ENCODE data around the gene AUH.

DNA sequence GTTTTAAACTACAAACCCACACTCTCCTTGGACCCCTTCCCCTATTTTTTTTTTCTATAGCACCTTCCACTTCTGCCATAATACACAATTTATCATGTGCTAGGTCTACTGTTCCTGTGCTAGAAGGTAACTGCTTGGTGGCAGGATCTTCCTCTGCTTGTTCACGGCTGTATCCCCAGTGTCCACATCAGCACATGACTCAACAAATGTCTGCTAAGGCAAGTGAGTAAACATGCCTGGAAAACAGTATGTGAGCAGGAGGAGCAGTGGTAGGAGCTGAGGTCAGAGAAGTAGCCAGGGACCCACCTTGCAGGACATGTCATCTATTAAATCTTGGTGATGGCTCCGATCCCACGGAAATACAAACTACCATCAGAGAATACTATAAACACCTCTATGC lies 79.4 kb downstream of the AUH start:
- TF ChIP-seq RAD21 (conservative IDR thresholded peaks at IDR 0.05) (no peak), TAF1 (IDR thresholded peaks at IDR 0.05; ENCODE audit: low read depth) (no peak), POLR2AphosphoS5 (IDR thresholded peaks at IDR 0.05) (no peak), EZH2 (IDR thresholded peaks at IDR 0.05; ENCODE audit: borderline replicate concordance, insufficient read depth, low read length, poor library complexity, severe bottlenecking) (no peak)
- TF ChIP-seq, protein P1, sequence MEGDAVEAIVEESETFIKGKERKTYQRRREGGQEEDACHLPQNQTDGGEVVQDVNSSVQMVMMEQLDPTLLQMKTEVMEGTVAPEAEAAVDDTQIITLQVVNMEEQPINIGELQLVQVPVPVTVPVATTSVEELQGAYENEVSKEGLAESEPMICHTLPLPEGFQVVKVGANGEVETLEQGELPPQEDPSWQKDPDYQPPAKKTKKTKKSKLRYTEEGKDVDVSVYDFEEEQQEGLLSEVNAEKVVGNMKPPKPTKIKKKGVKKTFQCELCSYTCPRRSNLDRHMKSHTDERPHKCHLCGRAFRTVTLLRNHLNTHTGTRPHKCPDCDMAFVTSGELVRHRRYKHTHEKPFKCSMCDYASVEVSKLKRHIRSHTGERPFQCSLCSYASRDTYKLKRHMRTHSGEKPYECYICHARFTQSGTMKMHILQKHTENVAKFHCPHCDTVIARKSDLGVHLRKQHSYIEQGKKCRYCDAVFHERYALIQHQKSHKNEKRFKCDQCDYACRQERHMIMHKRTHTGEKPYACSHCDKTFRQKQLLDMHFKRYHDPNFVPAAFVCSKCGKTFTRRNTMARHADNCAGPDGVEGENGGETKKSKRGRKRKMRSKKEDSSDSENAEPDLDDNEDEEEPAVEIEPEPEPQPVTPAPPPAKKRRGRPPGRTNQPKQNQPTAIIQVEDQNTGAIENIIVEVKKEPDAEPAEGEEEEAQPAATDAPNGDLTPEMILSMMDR (IDR thresholded peaks at IDR 0.05; ENCODE audit: poor library complexity, severe bottlenecking) = no peak
- TF ChIP-seq, protein P2, sequence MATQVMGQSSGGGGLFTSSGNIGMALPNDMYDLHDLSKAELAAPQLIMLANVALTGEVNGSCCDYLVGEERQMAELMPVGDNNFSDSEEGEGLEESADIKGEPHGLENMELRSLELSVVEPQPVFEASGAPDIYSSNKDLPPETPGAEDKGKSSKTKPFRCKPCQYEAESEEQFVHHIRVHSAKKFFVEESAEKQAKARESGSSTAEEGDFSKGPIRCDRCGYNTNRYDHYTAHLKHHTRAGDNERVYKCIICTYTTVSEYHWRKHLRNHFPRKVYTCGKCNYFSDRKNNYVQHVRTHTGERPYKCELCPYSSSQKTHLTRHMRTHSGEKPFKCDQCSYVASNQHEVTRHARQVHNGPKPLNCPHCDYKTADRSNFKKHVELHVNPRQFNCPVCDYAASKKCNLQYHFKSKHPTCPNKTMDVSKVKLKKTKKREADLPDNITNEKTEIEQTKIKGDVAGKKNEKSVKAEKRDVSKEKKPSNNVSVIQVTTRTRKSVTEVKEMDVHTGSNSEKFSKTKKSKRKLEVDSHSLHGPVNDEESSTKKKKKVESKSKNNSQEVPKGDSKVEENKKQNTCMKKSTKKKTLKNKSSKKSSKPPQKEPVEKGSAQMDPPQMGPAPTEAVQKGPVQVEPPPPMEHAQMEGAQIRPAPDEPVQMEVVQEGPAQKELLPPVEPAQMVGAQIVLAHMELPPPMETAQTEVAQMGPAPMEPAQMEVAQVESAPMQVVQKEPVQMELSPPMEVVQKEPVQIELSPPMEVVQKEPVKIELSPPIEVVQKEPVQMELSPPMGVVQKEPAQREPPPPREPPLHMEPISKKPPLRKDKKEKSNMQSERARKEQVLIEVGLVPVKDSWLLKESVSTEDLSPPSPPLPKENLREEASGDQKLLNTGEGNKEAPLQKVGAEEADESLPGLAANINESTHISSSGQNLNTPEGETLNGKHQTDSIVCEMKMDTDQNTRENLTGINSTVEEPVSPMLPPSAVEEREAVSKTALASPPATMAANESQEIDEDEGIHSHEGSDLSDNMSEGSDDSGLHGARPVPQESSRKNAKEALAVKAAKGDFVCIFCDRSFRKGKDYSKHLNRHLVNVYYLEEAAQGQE (IDR thresholded peaks at IDR 0.05; ENCODE audit: borderline replicate concordance) = no peak
